Non-pigmented ciliary epithelial cell (primary cell): Measurements from ENCODE around the gene KCNMB3.
"Not testable (repeated sequence)": the region's sequence is repeated elsewhere in the genome, so short reads cannot be mapped to it uniquely, and the experiment has no call there.

ENCODE experiments used
- DNase-seq: peaks from one replicate; pipeline ENCODE4 v3.0.0-alpha.2; 2010; ENCODE audit warnings: low read depth

KCNMB3 gene, protein sequence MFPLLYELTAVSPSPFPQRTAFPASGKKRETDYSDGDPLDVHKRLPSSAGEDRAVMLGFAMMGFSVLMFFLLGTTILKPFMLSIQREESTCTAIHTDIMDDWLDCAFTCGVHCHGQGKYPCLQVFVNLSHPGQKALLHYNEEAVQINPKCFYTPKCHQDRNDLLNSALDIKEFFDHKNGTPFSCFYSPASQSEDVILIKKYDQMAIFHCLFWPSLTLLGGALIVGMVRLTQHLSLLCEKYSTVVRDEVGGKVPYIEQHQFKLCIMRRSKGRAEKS

GRCh38 chr3:179250803-179251476, at the start of gene KCNMB3:
Gene KCNMB3 (minus strand): TSS chr3:179251114. CDS start chr3:179250990, 124 bp downstream.
- no peak for DNase-seq

DNA sequence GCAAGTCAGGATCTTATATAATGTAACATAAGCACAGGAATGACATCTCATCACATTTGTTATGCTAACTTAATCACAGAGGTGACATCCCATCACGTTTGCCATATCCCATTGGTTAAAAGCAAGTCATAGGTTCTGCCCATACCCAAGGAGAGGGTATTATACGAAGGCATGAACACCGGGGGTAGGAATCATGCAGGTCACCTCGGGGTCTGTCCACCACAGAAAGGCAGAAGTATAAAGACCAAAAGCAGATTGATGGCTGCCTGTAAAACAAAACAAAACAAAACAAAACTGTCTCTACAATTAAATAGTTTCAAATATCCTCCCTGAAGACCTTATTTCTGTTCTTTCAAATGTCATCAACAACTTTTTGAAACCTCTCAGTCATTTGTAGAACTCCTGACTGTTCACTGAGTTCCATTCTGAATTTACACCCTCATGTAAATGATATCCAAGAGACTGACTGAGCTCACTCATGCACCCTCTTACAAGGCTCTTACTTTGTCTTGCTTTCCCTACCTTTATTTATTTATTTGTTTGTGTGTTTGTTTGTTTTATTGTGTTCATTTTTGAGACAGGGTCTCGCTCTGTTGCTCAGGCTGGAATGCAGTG, 49.2 kb upstream of the KCNMB3 start:
- DNase-seq, result no peak

DNA sequence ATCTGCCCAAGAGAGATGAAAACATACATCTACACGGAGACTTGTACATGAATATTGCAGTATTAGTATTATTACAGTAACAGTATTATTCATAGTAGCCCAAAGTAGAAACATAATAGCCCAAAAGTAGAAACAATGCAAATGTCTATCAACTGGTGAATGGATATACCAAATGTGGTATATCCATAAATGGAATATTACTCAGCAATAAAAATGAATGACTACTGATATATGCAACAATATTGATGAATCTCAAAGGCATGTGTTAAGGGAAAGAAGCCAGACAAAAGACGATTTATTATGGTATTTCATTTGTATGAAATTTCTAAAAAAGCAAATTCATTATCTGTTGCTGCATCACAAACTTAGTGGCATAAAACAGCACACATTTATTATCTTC, 48.4 kb upstream of the KCNMB3 start:
- no peak for DNase-seq

- DNase-seq, result no peak
Measured at GRCh38 chr3:179297971-179298725, 47.2 kb upstream of the KCNMB3 start.

GRCh38 chr3:179292450-179292849, 41.5 kb upstream of the KCNMB3 start:
- DNase-seq, result no peak

DNA sequence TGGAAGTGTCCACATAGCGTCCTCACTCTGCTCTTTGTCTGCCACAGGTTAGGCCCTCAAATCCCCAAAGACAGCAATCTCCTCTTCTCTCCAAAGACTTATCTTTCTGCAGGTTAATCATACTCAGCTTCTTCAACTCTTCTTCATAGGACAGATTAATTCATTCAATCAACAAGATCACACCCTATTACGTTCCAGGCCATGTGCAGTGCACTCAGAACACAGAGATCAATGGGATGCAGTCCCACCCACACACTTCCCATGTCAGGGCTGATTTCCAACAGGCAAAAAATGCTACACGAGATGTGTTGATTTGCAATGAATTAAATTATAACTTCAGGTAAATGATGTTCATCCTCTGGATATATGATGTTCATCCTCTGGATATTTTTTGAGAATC, 38.4 kb upstream of the KCNMB3 start:
- DNase-seq, result no peak

- DNase-seq, result no peak
Measured at GRCh38 chr3:179288845-179289244, 37.9 kb upstream of the KCNMB3 start.

DNA sequence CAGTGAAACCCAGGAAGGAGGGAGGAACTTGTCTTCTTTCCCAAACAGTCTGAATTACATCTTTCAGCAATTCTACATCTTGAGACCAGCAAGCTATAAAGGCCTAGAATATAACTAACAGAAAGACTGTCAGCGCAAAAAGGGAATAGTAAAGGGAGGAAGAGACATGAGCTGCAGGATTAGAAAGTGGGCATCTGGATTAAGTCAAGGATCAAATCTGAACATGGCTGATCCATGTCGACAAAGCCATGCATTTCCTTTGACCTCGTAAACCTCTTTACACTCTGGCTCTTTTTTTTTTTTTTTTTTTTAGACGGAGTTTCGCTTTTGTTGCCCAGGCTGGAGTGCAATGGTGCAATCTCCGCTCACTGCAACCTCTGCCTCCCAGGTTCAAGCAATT, 35.4 kb upstream of the KCNMB3 start:
- DNase-seq, result no peak

DNA sequence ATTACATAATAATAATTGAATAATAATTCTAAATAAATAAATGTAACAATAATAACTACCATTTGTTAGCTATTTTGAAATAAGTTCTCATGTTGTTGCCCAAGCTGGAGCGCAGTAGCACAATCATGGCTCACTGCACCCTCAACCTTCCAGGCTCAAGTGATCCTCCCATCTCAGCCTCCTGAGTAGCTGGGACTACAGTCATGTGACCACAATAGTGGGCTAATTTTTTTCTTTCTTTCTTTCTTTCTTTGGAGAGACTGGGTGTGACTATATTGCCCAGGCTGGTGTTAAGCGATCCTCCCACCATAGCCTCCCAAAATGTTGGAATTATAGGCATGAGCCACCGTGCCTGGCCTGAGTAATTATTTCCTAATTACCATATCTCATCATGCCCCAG, 30.9 kb upstream of the KCNMB3 start:
- DNase-seq, result no peak

GRCh38 chr3:179279837-179280236, 28.9 kb upstream of the KCNMB3 start:
- DNase-seq, result no peak

- DNase-seq, result no peak
Measured at GRCh38 chr3:179278932-179279693, 28.2 kb upstream of the KCNMB3 start.

GRCh38 chr3:179278151-179278550, 27.2 kb upstream of the KCNMB3 start:
- DNase-seq, result no peak

DNA sequence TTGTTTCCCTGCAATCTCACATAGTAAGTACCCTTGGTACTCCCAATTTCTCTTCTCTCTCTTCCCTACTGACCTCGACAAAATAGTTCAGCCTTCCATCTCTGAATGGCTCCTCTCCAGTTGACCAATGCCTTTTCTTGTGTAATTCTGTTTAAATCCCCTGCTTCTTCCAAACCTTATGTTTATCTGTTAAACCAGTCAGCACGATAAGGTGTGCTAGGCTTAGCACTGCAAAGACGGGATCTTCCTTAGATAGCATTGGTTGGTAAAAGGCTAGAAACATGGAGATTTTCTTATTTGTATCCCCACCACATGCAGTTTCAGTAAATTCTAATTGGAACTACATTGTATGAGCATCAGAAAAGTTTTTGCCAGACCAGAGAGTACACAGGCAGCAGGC, 25.8 kb upstream of the KCNMB3 start:
- DNase-seq, result no peak

GRCh38 chr3:179276001-179276400, 25.1 kb upstream of the KCNMB3 start:
- DNase-seq, result no peak

GRCh38 chr3:179274434-179274833, 23.5 kb upstream of the KCNMB3 start:
- DNase-seq, result not testable (repeated sequence)

GRCh38 chr3:179272385-179272784, 21.5 kb upstream of the KCNMB3 start:
- no peak for DNase-seq

- DNase-seq, result no peak
Measured at GRCh38 chr3:179269152-179269707, 18.3 kb upstream of the KCNMB3 start.

GRCh38 chr3:179268400-179269051, 17.6 kb upstream of the KCNMB3 start:
- DNase-seq, result no peak

DNA sequence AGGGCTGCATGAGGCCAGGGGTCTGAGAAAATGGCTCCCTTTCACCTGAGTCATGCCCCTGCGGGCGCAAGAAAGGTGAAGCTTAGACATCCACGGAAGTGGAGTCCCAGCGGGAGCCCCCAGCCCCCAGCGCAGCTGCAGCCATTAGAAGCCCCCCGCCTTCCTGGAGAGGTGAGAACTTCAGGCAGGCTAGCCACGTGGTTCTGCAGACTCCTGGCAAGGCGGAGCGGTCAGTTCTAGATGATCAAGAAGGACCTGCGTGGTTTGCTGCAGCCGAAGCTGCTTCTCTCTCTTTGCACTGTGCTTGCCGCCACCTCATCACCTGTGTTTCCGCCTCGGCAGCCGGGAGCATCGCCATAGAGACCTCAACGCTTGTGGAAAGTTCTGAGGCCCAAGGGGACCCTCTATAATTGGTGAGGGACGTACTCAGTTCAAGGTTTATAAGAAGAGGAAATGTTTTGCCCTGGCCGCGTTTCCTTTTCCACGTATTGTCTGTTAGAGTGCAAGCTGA, 15.8 kb upstream of the KCNMB3 start:
- DNase-seq, result no peak

- DNase-seq, result no peak
Measured at GRCh38 chr3:179265875-179266274, 15.0 kb upstream of the KCNMB3 start.

- no peak for DNase-seq
Measured at GRCh38 chr3:179265092-179265491, 14.2 kb upstream of the KCNMB3 start.
